B cell (primary cell): ENCODE measurements around the gene GSTA3.

Experiments used
- CTCF ChIP-seq: fragments of 200-600 bp; IDR thresholded peaks from one replicate; pipeline ENCODE4 v1.8.0; 2022; ENCODE audit warnings: antibody characterized with exemption, mild to moderate bottlenecking
- EZH2 ChIP-seq: IDR thresholded peaks from 2 replicates; pipeline ENCODE4 v1.6.1; 2012; ENCODE audit warnings: borderline replicate concordance, low read depth, mild to moderate bottlenecking, moderate library complexity, low read length; ENCODE audit not compliant: insufficient read depth, poor library complexity, severe bottlenecking

- TF ChIP-seq EZH2, result no peak
- TF ChIP-seq CTCF, result no peak
Measured at GRCh38 chr6:52946306-52946705, 36.8 kb upstream of the GSTA3 start.
